Left ventricle myocardium inferior (tissue), 1 donor: ENCODE measurements around the gene SETD4. TPM values are rescaled to one million over a fixed set of nuclear protein-coding genes. Genes with fewer than 3 reads are reported as not detected.

ENCODE experiments used
- DNase-seq: peaks from one replicate; pipeline ENCODE4 v3.0.0-alpha.2; 2020
- H3K27ac ChIP-seq: fragments of 200-600 bp; replicated peaks from 2 replicates; pipeline ENCODE4 v1.8.0; 2021
- H3K27me3 ChIP-seq: fragments of 200-600 bp; 2 replicates; pipeline ENCODE4 v1.8.0; 2021; ENCODE audit warnings: low read depth
- H3K36me3 ChIP-seq: fragments of 200-600 bp; 2 replicates; pipeline ENCODE4 v1.8.0; 2021
- H3K4me1 ChIP-seq: fragments of 200-600 bp; 2 replicates; pipeline ENCODE4 v1.8.0; 2021
- H3K4me3 ChIP-seq: fragments of 200-600 bp; 2 replicates; pipeline ENCODE4 v1.8.0; 2021; ENCODE audit warnings: mild to moderate bottlenecking, moderate library complexity
- H3K9me3 ChIP-seq: fragments of 200-600 bp; replicated peaks from 2 replicates; pipeline ENCODE4 v1.8.0; 2021
- CTCF ChIP-seq: fragments of 200-600 bp; IDR thresholded peaks from 2 replicates; pipeline ENCODE4 v1.8.0; 2021; ENCODE audit warnings: antibody characterized with exemption, mild to moderate bottlenecking, borderline replicate concordance
- intact Hi-C: fragments of 100-400 bp; cut with micrococcal nuclease; formaldehyde crosslinking; loops from one replicate; pipeline ENCODE4 v1.11.0; 2022
- total RNA-seq: library from RNA; stranded (reverse); fragmentation: NEBNext Ultra II Directional; extraction: Animal tissue kit (Norgen Biotek cat#: 25700); gene quantifications from one replicate; pipeline ENCODE4 v1.2.1, GENCODE V29; 2021
- donor health status: DM: no; HTN: yes; CAD: no; lungs with severe emphysema.

SETD4 gene
- total RNA-seq, 1 donor from 2014 or later: 10.1 TPM

- intact Hi-C loops: no loop called here
- Histone ChIP-seq H3K9me3 (no peaks in the 10 kb centered on the region), H3K4me1 (no peaks in the 10 kb centered on the region), H3K27me3 (peaks cover 24% of the 10 kb centered on the region), H3K27ac (no peak overlapping the region), H3K36me3 (no peaks in the 10 kb centered on the region), H3K4me3 (no peak overlapping the region)
- no peak for DNase-seq
- TF ChIP-seq CTCF: no peak
These were observed 45.3 kb downstream of the SETD4 start for GRCh38 chr21:36015045-36015444.

- H3K4me3 ChIP-seq: no peak overlapping the region
- no peaks in the 10 kb centered on the region for H3K9me3 ChIP-seq
- H3K27ac ChIP-seq: no peak overlapping the region
- H3K4me1 ChIP-seq: no peaks in the 10 kb centered on the region
- no peaks in the 10 kb centered on the region for H3K36me3 ChIP-seq
- intact Hi-C loops: no loop called here
- H3K27me3 ChIP-seq: peaks cover 23% of the 10 kb centered on the region
- no peak for DNase-seq
- TF ChIP-seq CTCF: no peak
These were observed 49.5 kb downstream of the SETD4 start for GRCh38 chr21:36010801-36011200.

- TF ChIP-seq CTCF: no peak
- no peak overlapping the region for H3K4me3 ChIP-seq
- intact Hi-C loops: no loop called here
- peaks cover 22% of the 10 kb centered on the region for H3K27me3 ChIP-seq
- DNase-seq: no peak
- H3K4me1 ChIP-seq: no peaks in the 10 kb centered on the region
- H3K9me3 ChIP-seq: no peaks in the 10 kb centered on the region
- no peak overlapping the region for H3K27ac ChIP-seq
- H3K36me3 ChIP-seq: no peaks in the 10 kb centered on the region
These were observed 51.8 kb downstream of the SETD4 start for GRCh38 chr21:36008505-36008904.

- Histone ChIP-seq H3K4me3 (no peak overlapping the region), H3K27me3 (peaks cover 27% of the 10 kb centered on the region), H3K36me3 (no peaks in the 10 kb centered on the region), H3K4me1 (no peaks in the 10 kb centered on the region), H3K27ac (no peak overlapping the region), H3K9me3 (no peaks in the 10 kb centered on the region)
- no peak for TF ChIP-seq CTCF
- no peak for DNase-seq
- intact Hi-C loops: no loop called here
These were observed 54.4 kb downstream of the SETD4 start for GRCh38 chr21:36005879-36006400.

- Histone ChIP-seq H3K4me1 (no peaks in the 10 kb centered on the region), H3K36me3 (no peaks in the 10 kb centered on the region), H3K27ac (no peak overlapping the region), H3K27me3 (peaks cover 35% of the 10 kb centered on the region), H3K4me3 (no peak overlapping the region), H3K9me3 (no peaks in the 10 kb centered on the region)
- intact Hi-C loops: no loop called here
- TF ChIP-seq CTCF: no peak
- DNase-seq: no peak
These were observed 55.3 kb downstream of the SETD4 start for GRCh38 chr21:36005018-36005417.
